ENCODE data around the gene C22orf39. TPM values are rescaled to one million over a fixed set of nuclear protein-coding genes. Genes with fewer than 3 reads are reported as not detected.
A peak's percentile ranks its signal among the peaks of the same experiment; 100 is the strongest.

The C22orf39 gene
- total RNA-seq, 1 experiment from 2014 or later: 28.4 TPM

DNA sequence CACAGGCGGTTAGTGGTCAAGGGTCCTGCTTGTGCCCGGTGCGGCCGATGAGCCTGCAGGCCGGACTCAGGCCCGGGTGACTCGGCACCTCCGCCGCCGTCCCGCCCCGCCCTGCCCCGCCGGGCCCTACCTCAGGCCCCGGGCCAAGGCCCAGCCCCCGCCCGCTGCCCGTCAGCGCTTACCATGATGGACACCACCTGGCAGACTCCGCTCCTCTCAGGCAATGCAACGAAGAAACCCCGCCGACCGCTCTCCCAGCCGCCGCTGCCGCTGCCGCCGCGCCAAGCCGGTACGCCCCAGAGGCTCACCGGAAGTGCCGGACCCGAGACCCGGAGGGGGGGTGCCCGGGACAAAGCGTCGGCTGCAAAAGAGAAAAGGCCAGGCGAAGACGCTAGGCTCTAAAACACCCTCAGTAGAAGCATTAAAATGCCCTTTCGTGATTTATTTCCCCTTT is 31.4 kb upstream of the C22orf39 start, which contains the start of gene UFD1:
Gene UFD1 (minus strand): TSS at position 293 of the 454 bp plus-strand sequence. CDS start 108 bp downstream, at position 185.
- peak; percentile 89 for DNase-seq (ENCODE audit: low spot score)
- no peaks in the 10 kb centered on the region for H3K9me3 ChIP-seq (ENCODE audit: low read depth, low read length, poor library complexity, severe bottlenecking)
- peaks cover 25% of the 10 kb centered on the region for H3K36me3 ChIP-seq (ENCODE audit: insufficient read depth, low read length, poor library complexity, severe bottlenecking)
- ChIA-PET CTCF (no interaction called here), POLR2A (ENCODE audit: low non-redundant PET) (no interaction called here)
- TF ChIP-seq EZH2 (IDR thresholded peaks at IDR 0.05; ENCODE audit: borderline replicate concordance, low read depth, low read length, poor library complexity, severe bottlenecking) (no peak), CTCF (conservative IDR thresholded peaks at IDR 0.05; ENCODE audit: low read depth, low read length) (no peak)
- no peaks in the 10 kb centered on the region for H3K27me3 ChIP-seq (replicated peaks; ENCODE audit: insufficient read depth, low read depth, low read length, poor library complexity)
- no TSS peak for BruUV-seq (replicated peaks)
- intact Hi-C loops (cut with micrococcal nuclease; ENCODE audit: unreplicated experiment): loop anchor here (2.0 kb wide), 1 partner anchor 46 kb away; the partner anchor contains the start of gene MRPL40
- peak within 1 kb of the TSS; percentile 75 for H3K4me3 ChIP-seq (ENCODE audit: low read depth, low read length, poor library complexity, severe bottlenecking)
- peak within 1 kb of the TSS; percentile 99 for H3K27ac ChIP-seq (ENCODE audit: low read depth, low read length, poor library complexity, severe bottlenecking)
- H3K4me1 ChIP-seq (ENCODE audit: insufficient read depth, low read length, poor library complexity, severe bottlenecking): peaks cover 9% of the 10 kb centered on the region

DNA sequence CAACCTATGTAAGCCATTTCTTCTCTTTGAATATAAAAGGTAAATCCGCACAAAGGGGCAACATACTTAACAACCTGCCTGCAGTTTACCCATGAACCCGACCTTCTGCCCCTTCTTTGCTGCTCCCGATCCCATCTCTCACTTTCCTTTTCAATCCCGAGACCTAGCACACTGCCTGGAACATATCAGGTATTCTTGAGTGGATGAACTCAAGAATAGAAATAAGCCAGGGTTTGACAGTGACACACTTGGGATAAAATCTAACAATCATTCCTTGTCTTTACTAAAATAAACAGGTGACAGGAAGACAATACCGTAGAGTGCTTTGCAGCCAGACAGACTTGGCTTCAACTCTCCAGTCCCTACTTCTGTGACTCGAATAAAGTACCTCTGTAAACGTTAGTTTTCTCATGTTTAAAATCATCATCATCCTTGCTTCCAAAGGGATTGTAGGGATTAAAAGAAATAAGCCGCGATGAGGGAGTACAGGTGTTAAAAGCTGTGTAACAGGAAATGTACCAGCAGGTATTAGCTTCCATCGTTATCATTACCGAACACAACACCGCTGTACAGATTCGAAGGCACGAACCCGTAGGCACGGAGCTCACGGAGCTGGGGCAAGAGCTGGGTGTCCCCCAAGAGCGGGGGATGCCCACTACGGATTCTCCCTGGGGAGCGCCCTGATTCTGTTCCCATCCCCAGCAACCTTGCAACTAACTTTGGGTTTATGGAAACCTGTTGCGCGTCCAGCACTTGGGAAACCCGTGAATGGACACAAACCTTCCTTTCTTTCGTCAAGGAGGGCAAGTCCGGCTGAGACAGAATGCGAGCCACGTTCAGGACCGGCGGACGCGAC is 30.8 kb upstream of the C22orf39 start:
- Histone ChIP-seq H3K4me1 (ENCODE audit: insufficient read depth, low read length, poor library complexity, severe bottlenecking) (peaks cover 9% of the 10 kb centered on the region), H3K27ac (ENCODE audit: low read depth, low read length, poor library complexity, severe bottlenecking) (peak overlapping the region; percentile 99), H3K4me3 (ENCODE audit: low read depth, low read length, poor library complexity, severe bottlenecking) (peak overlapping the region; percentile 75), H3K27me3 (replicated peaks; ENCODE audit: insufficient read depth, low read depth, low read length, poor library complexity) (no peaks in the 10 kb centered on the region), H3K36me3 (ENCODE audit: insufficient read depth, low read length, poor library complexity, severe bottlenecking) (peaks cover 25% of the 10 kb centered on the region), H3K9me3 (ENCODE audit: low read depth, low read length, poor library complexity, severe bottlenecking) (no peaks in the 10 kb centered on the region)
- ChIA-PET CTCF (no interaction called here), POLR2A (ENCODE audit: low non-redundant PET) (no interaction called here)
- TF ChIP-seq CTCF (conservative IDR thresholded peaks at IDR 0.05; ENCODE audit: low read depth, low read length) (no peak), EZH2 (IDR thresholded peaks at IDR 0.05; ENCODE audit: borderline replicate concordance, low read depth, low read length, poor library complexity, severe bottlenecking) (no peak)
- intact Hi-C loops (cut with micrococcal nuclease; ENCODE audit: unreplicated experiment): loop anchor here (2.0 kb wide), 1 partner anchor 45 kb away; the partner anchor contains the start of gene MRPL40
- no TSS peak for BruUV-seq (replicated peaks)
- no peak for DNase-seq (ENCODE audit: low spot score)

- Histone ChIP-seq H3K9me3 (ENCODE audit: low read depth, low read length, poor library complexity, severe bottlenecking) (no peaks in the 10 kb centered on the region), H3K4me1 (ENCODE audit: insufficient read depth, low read length, poor library complexity, severe bottlenecking) (peaks cover 9% of the 10 kb centered on the region), H3K27ac (ENCODE audit: low read depth, low read length, poor library complexity, severe bottlenecking) (peak overlapping the region; percentile 99), H3K4me3 (ENCODE audit: low read depth, low read length, poor library complexity, severe bottlenecking) (peak overlapping the region; percentile 75), H3K36me3 (ENCODE audit: insufficient read depth, low read length, poor library complexity, severe bottlenecking) (peaks cover 26% of the 10 kb centered on the region), H3K27me3 (replicated peaks; ENCODE audit: insufficient read depth, low read depth, low read length, poor library complexity) (no peaks in the 10 kb centered on the region)
- POLR2A ChIA-PET (ENCODE audit: low non-redundant PET): no interaction called here
- intact Hi-C loops (cut with micrococcal nuclease; ENCODE audit: unreplicated experiment): loop anchor here (2.0 kb wide), 1 partner anchor 45 kb away; the partner anchor contains the start of gene MRPL40
- TSS peak; percentile 42 for BruUV-seq (replicated peaks)
- CTCF ChIA-PET: no interaction called here
- DNase-seq (ENCODE audit: low spot score): peak; percentile 28
- TF ChIP-seq CTCF (conservative IDR thresholded peaks at IDR 0.05; ENCODE audit: low read depth, low read length): peak; percentile 44
- TF ChIP-seq EZH2 (IDR thresholded peaks at IDR 0.05; ENCODE audit: borderline replicate concordance, low read depth, low read length, poor library complexity, severe bottlenecking): no peak
Observed at GRCh38 chr22:19477321-19478044, 30.0 kb upstream of the C22orf39 start.

All from A673 (cell line).